GM23248 (cell line): ENCODE data around the gene OR2A1. TPM values are rescaled to one million over a fixed set of nuclear protein-coding genes. Genes with fewer than 3 reads are reported as not detected.
"Not testable (repeated sequence)": the region's sequence is repeated elsewhere in the genome, so short reads cannot be mapped to it uniquely, and the experiment has no call there.

Source experiments
- DNase-seq: peaks from one replicate; pipeline ENCODE4 v3.0.0-alpha.2; 2015
- H2AFZ ChIP-seq: fragments of 200-600 bp; sonication (generic); 2 replicates; pipeline ENCODE4 v1.6.1; 2016; ENCODE audit warnings: antibody characterized with exemption
- H3F3A ChIP-seq: fragments of 200-600 bp; sonication (generic); 2 replicates; pipeline ENCODE4 v1.6.1; 2016; ENCODE audit warnings: mild to moderate bottlenecking, antibody characterized with exemption, mixed run types; ENCODE audit not compliant: insufficient read depth
- H3K27ac ChIP-seq: fragments of 200-600 bp; sonication (generic); 2 replicates; pipeline ENCODE4 v1.5.1; 2016; ENCODE audit warnings: mild to moderate bottlenecking
- H3K27me3 ChIP-seq: fragments of 200-600 bp; sonication (generic); replicated peaks from 2 replicates; pipeline ENCODE4 v1.6.1; 2016; ENCODE audit warnings: mild to moderate bottlenecking; ENCODE audit not compliant: insufficient read depth
- H3K36me3 ChIP-seq: fragments of 200-600 bp; sonication (generic); 2 replicates; pipeline ENCODE4 v1.6.1; 2016; ENCODE audit warnings: low read depth, mild to moderate bottlenecking
- H3K4me1 ChIP-seq: fragments of 200-600 bp; sonication (generic); 2 replicates; pipeline ENCODE4 v1.6.1; 2016; ENCODE audit warnings: mild to moderate bottlenecking; ENCODE audit not compliant: insufficient read depth
- H3K4me2 ChIP-seq: fragments of 200-600 bp; sonication (generic); one replicate; pipeline ENCODE4 v1.6.1; 2016; ENCODE audit warnings: mild to moderate bottlenecking; ENCODE audit not compliant: unreplicated experiment
- H3K4me3 ChIP-seq: fragments of 200-600 bp; sonication (generic); 2 replicates; pipeline ENCODE4 v1.5.1; 2016; ENCODE audit warnings: mild to moderate bottlenecking
- H3K79me2 ChIP-seq: fragments of 200-600 bp; sonication (generic); 2 replicates; pipeline ENCODE4 v1.6.1; 2016; ENCODE audit warnings: mild to moderate bottlenecking; ENCODE audit not compliant: insufficient read depth
- H3K9ac ChIP-seq: fragments of 200-600 bp; sonication (generic); 2 replicates; pipeline ENCODE4 v1.6.1; 2016; ENCODE audit warnings: mild to moderate bottlenecking
- H3K9me2 ChIP-seq: fragments of 200-600 bp; sonication (generic); 2 replicates; pipeline ENCODE4 v1.6.1; 2016; ENCODE audit warnings: mixed run types, mild to moderate bottlenecking, moderate library complexity; ENCODE audit not compliant: insufficient read depth
- H3K9me3 ChIP-seq: fragments of 200-600 bp; sonication (generic); one replicate; pipeline ENCODE4 v1.6.1; 2017; ENCODE audit warnings: low read depth
- H4K20me1 ChIP-seq: fragments of 200-600 bp; sonication (generic); 2 replicates; pipeline ENCODE4 v1.6.0; 2016; ENCODE audit not compliant: insufficient read depth
- WGBS, 2 experiments: methylation state at CpG; one replicate each; pipeline ENCODE4 v1.1.6; 2015 to 2017; ENCODE audit warnings: low lambda C conversion rate in 2 of 2, low coverage in 1 of 2; ENCODE audit errors: missing lambda C conversion rate in 2 of 2; 5-methylcytosine and 5-hydroxymethylcytosine counted together
- in situ Hi-C: fragments of 300-500 bp; cut with MboI; formaldehyde crosslinking; loops from 2 replicates; pipeline ENCODE4 v1.15.0; 2020
- polyA plus RNA-seq: library from polyadenylated mRNA; unstranded; fragments of >200 nt; fragmentation: Nextera tagmentation; extraction: Ambion mirVana; gene quantifications from 2 replicates; pipeline ENCODE4 v1.2.1, GENCODE V29; 2016
- total RNA-seq: library from RNA; depleted of rRNA; stranded (reverse); fragments of >200 nt; shearing (Covaris generic); gene quantifications from 2 replicates; pipeline ENCODE4 v1.2.3, GENCODE V29; 2014

Gene OR2A1
- total and polyA plus RNA-seq, 2 experiments from 2014 or later: 0.10 to 0.32 TPM

DNA sequence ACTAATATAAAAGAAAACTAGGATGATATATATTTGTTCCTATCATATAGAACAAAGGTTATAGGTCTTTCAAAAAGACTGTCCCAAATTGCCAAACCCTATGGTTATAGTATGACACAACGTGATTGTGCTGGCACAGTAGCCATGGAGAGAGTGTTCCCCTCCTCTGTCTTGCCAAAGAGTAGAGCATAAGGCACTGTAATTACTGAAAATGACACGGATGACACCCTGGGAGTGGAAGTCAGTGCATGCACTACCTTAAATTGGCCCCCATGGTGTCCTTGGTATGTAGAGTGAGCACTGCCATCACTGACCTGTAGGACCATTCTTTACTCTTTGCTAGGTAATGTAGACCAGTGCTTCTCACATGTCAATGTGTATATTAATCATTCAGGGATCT lies 7.1 kb upstream of the OR2A1 start:
- WGBS, 2 experiments: no CpG with 5 or more reads among the region's 2 CpGs
- not testable (repeated sequence) for H3K9me2 ChIP-seq

DNA sequence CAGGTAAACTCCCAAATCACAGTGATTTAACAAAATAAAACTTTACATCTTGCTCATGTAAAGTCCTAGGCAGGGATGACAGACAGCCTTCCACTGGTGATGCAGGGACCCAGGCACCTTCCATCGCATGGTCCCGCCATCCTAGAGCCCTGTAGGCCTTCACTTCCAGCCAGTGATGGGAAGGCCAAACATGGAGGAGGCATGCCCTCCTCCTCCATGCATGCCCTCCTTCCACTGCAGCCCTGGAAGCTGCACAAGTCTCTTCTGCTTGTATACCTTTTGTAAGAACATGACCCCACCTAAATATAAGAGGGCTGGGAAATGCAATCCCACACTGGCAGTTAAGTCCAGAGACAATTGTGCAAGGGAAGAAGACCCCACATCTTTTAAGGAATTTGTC lies 2.5 kb upstream of the OR2A1 start:
- H3K27ac ChIP-seq, H4K20me1 ChIP-seq, H3F3A ChIP-seq, H3K4me2 ChIP-seq, H3K9ac ChIP-seq, H2AFZ ChIP-seq, H3K36me3 ChIP-seq, H3K4me1 ChIP-seq, H3K9me3 ChIP-seq, DNase-seq, in situ Hi-C loops, H3K27me3 ChIP-seq, H3K4me3 ChIP-seq, H3K79me2 ChIP-seq, H3K9me2 ChIP-seq: not testable (repeated sequence)
- no CpG with 5 or more reads among the region's 2 CpGs for WGBS, 2 experiments

More for the DNA sequence above, 7.1 kb upstream of the OR2A1 start:
- H3K27ac ChIP-seq, H3K4me2 ChIP-seq, H4K20me1 ChIP-seq, H3K4me1 ChIP-seq, H2AFZ ChIP-seq, H3F3A ChIP-seq, DNase-seq, H3K79me2 ChIP-seq, H3K27me3 ChIP-seq, H3K36me3 ChIP-seq, H3K4me3 ChIP-seq, H3K9ac ChIP-seq, H3K9me3 ChIP-seq, in situ Hi-C loops: not testable (repeated sequence)

DNA sequence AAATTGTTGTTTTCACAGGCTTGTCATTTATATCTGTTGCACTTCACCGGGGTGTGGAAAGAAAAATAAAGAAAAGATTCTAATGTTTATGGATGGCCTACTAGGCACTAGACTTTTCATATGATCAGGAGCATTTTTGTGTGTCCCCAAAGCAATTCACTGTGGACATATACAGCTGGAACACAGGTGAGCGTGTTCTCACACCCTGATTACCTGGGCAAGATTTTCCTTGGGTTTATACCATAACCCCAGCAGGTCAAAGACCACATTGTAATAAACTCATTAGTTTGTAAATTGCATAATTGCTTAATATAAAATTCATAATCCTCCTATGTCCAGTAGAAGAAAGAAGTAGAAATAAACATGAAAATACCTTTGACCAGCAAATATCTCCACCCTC lies 1.0 kb upstream of the OR2A1 start:
- H3K27ac ChIP-seq, H3K4me2 ChIP-seq, H3K9me2 ChIP-seq, H3K9me3 ChIP-seq, H3F3A ChIP-seq, H3K36me3 ChIP-seq, H3K27me3 ChIP-seq, H3K4me1 ChIP-seq, H3K79me2 ChIP-seq, H3K9ac ChIP-seq, DNase-seq, in situ Hi-C loops, H2AFZ ChIP-seq, H3K4me3 ChIP-seq, H4K20me1 ChIP-seq: not testable (repeated sequence)
- 96 to 100% methylated on average over 1 of the region's 2 CpGs for WGBS, 2 experiments

DNA sequence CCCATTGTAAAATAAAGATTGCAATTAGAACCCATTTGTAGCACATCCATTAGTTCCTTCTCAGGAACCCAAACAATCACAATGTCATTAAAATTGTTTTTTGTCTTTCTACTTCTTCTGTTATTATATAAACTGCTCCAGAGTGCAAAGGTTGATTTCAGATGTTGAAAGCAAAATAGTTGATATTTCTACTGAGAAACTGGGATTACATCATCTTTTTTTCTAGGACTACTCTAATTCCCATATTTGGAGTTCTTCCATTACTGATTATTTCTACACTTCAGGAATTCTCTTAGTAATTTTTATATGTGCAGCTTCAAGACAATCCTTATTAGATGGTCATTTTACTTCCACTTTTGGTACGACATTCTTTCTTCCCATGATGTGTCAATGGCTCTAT lies 5.3 kb downstream of the OR2A1 start:
- DNase-seq, H3K79me2 ChIP-seq, H2AFZ ChIP-seq, H3K27me3 ChIP-seq, H3F3A ChIP-seq, in situ Hi-C loops, H3K36me3 ChIP-seq, H3K4me3 ChIP-seq, H3K27ac ChIP-seq, H3K4me2 ChIP-seq, H4K20me1 ChIP-seq, H3K9me2 ChIP-seq, H3K9me3 ChIP-seq, H3K9ac ChIP-seq, H3K4me1 ChIP-seq: not testable (repeated sequence)
- 81 to 92% methylated on average over 1 of the region's 1 CpG for WGBS, 2 experiments

DNA sequence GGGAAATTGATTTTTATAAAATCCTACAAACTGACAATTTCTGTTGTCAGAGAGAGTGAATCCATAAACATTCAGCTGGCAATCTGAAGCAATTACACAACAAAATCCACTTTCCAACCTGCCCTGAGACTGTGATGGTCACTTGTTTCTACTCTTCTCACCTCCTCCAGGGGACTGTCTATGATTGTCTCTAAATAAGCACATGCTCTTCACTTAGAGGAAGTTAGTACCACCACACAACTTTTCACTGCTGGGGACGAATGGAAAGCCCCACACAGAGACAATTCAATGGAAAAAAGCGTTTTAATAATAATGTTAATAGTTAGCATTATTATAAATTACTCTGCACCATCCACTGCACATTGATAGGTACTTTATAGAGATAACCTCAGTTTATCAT lies 7.3 kb downstream of the OR2A1 start:
- H3K4me1 ChIP-seq, H4K20me1 ChIP-seq, H3K9me2 ChIP-seq, H2AFZ ChIP-seq, H3K4me2 ChIP-seq, DNase-seq, H3K27me3 ChIP-seq, H3K9me3 ChIP-seq, H3K27ac ChIP-seq, H3K36me3 ChIP-seq, H3K79me2 ChIP-seq, in situ Hi-C loops, H3F3A ChIP-seq, H3K4me3 ChIP-seq, H3K9ac ChIP-seq: not testable (repeated sequence)
- no CpG with 5 or more reads among the region's 2 CpGs for WGBS, 2 experiments

DNA sequence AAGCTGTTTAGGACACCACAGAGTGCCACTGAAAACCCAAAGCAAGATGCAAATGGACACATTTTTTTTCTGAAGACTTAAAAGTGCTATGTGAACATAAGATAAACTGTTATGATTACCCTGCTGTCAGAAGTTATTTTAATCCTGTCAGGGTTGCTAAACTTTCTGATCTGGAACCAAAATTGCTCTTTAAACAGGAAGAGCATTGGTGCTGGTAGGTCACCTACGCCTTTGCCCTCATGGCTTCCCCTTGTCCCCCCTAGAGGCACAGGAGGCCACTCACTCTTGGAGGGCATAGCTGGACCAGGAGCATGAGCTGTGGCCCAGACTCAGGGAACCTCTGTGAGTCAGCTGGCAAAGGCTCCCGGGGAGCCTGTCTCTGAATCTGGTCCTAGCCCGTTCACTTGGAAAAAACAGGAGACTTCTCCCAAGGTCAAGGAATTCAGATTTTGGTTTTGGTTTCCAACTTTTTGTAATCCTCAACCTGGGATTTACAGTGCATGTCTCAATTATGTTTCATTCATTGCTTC lies 9.5 kb downstream of the OR2A1 start:
- H3K27ac ChIP-seq, H3K4me2 ChIP-seq, H3K9me3 ChIP-seq, H3K9me2 ChIP-seq, H3K79me2 ChIP-seq, H4K20me1 ChIP-seq, H3F3A ChIP-seq, H3K36me3 ChIP-seq, H3K9ac ChIP-seq, in situ Hi-C loops, H2AFZ ChIP-seq, DNase-seq, H3K4me3 ChIP-seq, H3K4me1 ChIP-seq, H3K27me3 ChIP-seq: not testable (repeated sequence)
- 41 to 100% methylated on average over 1 to 2 of the region's 3 CpGs for WGBS, 2 experiments

DNA sequence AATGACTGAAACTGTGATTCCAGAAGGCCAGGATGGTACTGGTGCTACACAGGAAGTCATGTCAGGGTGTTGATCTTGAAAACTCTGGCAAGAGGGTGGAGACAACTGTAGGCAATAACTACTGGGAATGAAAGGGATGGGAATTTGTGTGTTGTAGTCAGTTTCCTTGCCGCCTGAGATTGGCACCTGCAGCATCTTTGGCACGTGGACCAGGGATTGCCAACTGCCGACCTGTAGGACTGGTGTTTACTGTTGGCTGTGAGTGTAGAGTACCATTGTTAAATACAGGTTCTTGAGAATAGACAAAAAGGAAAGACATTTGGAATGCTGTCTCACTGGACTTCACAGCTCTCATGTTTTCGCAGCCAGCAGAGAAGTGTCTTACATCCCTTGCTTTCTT lies 11.1 kb downstream of the OR2A1 start:
- H2AFZ ChIP-seq, in situ Hi-C loops, H3K27ac ChIP-seq, H3F3A ChIP-seq, H3K9me3 ChIP-seq, H3K79me2 ChIP-seq, H3K36me3 ChIP-seq, H3K4me1 ChIP-seq, H4K20me1 ChIP-seq, H3K4me2 ChIP-seq, H3K27me3 ChIP-seq, H3K9me2 ChIP-seq, H3K4me3 ChIP-seq, DNase-seq, H3K9ac ChIP-seq: not testable (repeated sequence)
- 18 to 40% methylated on average over 1 to 3 of the region's 4 CpGs for WGBS, 2 experiments

DNA sequence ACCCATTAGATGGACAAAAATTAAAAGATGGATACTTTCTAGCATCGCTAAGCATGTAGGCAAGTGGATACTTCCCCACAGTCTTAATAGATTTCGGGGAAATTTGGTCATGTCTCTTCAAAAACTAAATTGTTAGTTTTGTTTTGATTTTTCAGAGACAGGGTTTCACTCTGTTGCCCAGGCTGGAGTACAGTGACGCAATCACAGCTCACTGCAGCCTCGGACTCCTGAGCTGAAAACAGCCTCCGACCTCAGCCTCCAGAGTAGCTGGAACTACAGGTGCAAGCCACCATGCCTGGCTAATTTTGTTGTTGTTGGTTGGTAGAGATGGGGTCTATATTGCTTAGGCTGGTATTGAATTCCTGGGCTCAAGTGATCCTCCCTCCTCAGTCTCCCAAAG lies 13.6 kb downstream of the OR2A1 start:
- H3K9ac ChIP-seq, H3K27me3 ChIP-seq, H4K20me1 ChIP-seq, H3K36me3 ChIP-seq, H3K9me3 ChIP-seq, H3K79me2 ChIP-seq, H3K4me1 ChIP-seq, H3K27ac ChIP-seq, H3K9me2 ChIP-seq, H2AFZ ChIP-seq, H3F3A ChIP-seq, DNase-seq, H3K4me2 ChIP-seq, in situ Hi-C loops, H3K4me3 ChIP-seq: not testable (repeated sequence)
- WGBS, 2 experiments: 85 to 88% methylated on average over 3 to 4 of the region's 5 CpGs
